NCI-H510A (cell line): ENCODE measurements around the gene RPUSD4.
A peak's percentile ranks its signal among the peaks of the same experiment; 100 is the strongest.

Experiments used
- DNase-seq: peaks from one replicate; lab custom pipeline; 2025; lab: John Stamatoyannopoulos, UW

RPUSD4 gene

DNA sequence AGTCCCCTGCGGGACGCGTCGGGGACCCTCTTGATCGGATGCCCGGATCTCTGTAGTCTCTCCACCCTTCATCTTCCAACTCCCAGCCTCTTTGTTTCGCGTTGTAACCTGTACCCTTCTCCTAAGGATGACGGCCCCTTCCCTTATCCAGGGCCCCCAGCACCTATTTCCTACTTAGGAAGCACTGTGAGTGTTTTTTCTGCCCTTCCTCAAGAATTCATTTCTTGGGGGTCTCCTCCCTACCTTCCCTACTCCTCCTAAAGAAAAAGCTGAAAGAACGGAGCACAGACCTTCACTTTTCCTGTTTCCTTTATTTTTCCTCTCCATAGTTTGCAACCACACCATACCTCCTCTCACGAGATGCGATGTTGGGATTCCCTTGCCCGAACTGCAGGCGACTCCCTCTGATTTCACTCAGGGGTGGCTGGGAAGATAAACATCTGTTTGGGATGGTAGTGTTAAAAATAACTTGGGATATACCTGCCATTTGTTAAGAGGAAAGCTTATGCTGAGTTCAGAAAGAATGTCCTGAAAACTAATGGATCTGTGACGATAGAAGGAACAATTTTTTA lies 725 bp upstream of the RPUSD4 start:
- DNase-seq, result no peak

- DNase-seq, result no peak
These were observed 597 bp downstream of the RPUSD4 start for GRCh38 chr11:126210871-126211235.

DNA sequence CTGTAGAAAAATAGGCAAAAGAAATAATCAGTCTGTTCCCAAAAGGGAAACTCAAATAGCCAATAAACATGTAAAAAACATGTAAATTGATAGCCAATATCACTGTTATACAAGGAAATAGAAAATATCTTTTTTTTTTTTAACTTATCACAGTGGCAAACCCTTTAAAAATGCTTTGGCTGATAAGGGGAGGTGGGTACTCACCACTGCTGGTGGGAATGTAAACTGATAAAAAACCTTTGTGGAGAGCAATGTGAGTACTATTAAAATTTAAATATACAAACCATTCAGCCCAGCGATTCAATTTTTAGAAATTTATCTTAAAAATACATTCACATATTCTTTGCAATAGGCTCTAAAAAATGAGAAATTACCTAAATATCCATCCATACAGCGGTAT lies 3.6 kb downstream of the RPUSD4 start:
- no peak for DNase-seq

DNA sequence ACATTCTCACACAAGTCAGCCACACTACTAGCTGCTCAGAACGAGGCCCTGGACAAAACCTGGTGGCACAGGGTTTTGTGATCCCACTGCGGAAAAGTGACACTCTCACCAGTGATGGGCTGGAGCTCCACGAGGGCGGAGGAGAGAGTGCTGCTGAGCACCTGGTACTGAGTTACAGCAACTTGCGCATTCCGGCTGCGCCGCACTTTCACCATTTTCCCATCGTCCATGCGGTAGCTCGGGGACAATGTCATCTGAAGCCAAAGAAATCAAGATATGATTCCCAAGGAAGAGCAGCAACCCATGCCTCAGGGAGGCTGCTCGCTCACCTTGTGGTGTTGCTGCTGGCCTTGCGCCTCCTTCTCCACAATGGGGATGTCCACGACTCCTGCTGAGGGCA lies 6.1 kb downstream of the RPUSD4 start:
- DNase-seq, result no peak

DNA sequence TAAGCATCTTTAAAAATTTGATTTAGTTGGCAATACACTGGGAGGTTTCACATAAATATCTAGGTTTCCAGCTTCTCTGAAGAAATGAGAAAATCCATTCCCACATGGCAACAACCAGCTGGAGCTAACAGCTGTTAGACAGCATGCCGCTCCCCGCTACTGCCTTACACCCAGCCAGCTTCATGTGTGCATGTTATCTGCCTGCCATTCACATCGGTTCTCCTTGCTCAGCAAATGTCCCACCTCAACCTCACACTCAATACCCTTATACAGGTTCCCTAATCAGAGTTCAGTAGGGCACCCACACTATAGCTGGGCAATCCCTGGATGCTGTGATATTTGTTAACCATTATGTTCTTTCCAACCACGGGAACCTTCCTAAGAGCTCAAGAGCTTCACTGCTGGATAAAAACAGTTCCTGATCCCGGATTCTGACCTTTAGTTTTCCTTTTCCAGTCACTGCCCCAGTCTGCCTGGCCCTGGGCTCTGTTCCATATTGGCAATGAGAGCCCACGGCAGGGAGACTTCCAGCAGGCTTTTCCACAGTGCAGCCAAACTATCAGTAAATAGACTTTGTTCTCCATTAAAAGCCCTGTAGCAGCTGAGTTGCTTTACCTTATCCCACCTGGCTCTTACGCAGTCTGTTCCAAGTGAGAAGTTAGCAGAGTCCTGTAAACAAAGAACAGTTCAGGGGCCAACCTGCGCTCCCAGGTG lies 8.6 kb downstream of the RPUSD4 start:
- DNase-seq, result no peak

DNA sequence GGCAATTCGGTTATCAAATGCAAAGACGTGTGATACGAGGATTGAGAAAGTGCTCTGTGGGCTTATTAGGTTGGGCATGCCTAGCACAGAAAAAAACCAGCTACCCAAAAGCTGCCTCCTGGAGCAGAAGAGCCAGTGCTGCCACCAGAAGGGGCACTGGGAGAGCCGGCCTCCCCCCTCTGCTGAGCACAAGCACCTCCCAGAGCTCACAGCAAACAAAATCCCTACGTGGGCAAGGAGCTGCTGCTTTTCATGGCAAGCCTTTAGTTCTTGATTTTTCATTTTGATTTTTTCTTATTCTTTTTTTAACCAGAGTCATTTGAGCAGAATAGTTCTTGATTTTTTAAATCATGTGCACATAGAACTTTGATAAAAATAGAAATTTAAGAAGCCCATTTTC lies 12.8 kb downstream of the RPUSD4 start:
- DNase-seq, result no peak

DNA sequence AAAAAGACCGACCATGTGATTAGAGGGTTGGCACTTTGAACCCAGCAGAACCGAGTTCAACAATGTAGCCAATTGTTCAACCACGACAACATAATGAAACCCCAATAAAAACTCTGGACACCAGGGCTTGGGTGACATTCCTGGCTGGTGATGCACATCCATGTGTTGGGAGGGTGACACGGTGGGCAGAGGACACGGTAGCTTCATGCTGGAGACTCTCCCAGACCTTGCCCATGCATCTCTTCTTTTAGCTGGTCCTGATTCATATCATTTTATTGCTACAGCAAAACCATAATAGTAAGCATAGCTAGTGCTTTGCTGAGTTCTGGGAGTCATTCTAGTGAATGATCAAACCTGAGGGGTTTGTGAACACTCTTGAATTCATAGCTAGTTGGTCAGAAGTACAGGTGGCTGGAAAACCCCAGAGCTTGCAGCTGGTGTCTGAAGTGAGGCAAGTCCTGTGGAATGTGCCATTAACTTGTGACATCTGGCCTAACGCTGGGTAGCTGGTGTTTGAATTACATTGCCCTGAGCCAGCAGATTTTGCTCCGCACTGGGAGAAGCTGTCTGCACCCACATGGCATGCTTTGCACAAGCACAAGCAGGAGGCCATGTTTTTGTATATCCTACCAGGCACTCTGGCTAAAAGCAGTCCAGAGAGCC lies 14.0 kb downstream of the RPUSD4 start:
- DNase-seq, result no peak

DNA sequence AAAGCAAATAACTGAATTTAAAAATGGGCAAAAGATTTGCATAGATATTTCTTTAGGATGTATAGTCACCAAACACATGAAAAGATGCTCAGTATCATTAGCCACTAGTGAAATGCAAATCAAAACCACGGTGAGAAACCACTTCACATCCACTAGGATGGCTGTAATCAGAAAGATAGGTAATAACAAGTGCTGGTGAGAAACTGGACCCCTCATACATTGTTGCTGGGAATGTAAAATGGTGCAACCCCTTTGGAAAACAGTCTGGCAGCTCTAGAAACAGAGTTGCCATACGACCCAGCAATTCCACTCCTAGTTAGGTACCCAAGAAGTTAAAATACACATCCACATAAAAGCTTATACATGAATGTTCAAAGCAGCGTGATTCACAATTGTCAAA lies 16.3 kb downstream of the RPUSD4 start:
- DNase-seq, result no peak

GRCh38 chr11:126194121-126194543 lies 17.3 kb downstream of the RPUSD4 start:
- no peak for DNase-seq

GRCh38 chr11:126193038-126193478 lies 18.4 kb downstream of the RPUSD4 start:
- DNase-seq, result no peak

DNA sequence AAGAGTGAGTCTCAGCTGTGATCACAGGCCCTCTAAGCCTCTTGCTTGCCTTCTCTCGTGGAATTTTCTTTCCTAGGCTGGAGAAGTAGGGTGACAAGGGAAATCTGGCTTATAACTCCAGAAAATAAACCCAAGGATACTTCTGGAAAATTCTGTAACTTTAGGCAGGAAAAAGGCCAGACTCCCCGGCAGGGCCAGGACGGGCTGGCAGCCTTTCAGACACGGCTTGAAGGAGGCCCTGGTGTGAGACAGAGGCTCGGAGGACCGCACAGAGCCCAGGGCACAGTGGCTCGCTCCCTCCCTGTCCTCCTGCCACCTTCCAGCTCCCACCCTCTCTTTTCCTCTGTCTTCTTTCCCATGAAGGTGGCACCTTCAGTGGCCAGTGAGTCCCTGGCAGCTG lies 19.1 kb downstream of the RPUSD4 start:
- DNase-seq, result no peak

- no peak for DNase-seq
These were observed 19.9 kb downstream of the RPUSD4 start for GRCh38 chr11:126191379-126192073.

- no peak for DNase-seq
These were observed 20.7 kb downstream of the RPUSD4 start for GRCh38 chr11:126190792-126191191.

GRCh38 chr11:126189109-126189929 lies 22.1 kb downstream of the RPUSD4 start:
- peak; percentile 14 for DNase-seq

DNA sequence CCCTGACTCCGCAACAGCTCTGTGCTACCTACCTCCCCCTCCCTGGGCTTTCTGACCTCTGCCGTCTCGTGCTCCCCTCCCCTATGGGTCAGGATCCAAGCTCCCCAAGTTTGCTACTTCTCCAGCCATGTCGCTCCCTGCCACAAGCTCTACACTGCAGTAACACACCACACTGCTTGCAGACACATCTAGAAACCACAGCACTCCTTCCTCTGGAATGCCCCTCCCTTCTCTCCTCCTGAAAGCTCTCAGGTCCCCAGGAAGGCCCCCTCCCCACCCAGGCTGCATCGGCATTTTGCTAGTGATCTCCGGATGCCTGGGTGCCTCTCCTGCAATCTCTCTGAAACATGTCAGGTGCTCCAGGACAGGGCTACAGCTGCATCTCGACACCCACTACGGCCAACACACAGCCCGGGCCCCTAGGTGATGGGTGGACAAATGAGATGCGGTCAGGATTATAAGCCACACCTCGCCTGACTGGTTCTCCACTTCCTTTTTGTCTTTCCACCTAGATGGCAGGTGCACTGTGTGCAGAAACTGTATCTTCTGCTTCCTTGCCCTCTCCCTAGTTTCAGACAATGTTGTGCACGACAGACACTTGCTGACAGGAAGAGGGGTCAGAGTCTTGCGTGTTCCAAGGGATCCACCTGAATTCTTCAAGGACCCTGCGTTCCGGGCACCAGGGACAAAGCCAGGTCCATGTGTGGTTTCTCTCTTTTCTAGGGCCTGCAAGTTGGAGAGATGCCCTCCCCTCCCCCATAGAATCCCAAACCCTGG lies 22.9 kb downstream of the RPUSD4 start:
- peak; percentile 27 for DNase-seq

DNA sequence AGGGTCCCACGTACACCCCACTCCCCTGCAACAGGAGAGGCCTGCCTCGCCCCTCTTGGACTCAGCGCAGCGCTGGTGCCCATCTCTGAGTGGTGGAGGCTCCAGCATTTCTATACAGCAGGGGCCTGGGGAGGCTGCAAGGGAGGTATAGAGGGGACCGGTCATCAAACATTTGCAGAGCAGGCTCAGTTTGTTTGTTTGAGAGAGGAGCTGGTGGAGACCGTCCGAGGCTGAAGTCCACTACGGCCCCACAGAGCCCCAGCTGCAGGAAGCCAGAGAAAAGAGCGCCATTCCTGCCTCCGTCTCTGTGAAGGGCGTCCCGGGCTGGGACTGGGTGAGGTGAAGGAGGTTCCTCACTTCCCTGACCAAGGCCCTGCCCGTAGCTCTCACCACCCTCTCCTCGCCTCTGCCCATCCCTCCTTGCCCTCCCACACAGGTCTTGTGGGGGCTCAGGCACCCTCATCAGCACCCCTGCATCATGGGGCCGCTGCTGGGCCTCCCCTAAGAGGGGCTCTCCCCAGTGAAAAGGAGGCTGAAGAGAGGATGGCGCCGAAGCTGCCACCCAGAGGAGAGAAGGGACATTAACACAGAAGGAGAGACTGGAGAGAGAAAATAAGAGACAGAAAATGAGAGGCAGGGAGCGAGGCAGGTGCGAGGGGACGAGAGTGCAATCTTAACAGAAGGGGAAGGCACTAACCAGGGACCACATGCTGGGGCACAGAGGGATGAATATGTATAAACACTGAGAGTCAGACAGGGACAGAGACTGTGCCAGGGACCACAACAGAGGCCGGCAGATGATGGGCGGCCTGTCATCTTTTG lies 24.5 kb downstream of the RPUSD4 start:
- DNase-seq, result peak; percentile 35

GRCh38 chr11:126186025-126186698 lies 25.3 kb downstream of the RPUSD4 start:
- no peak for DNase-seq

- no peak for DNase-seq
These were observed 26.0 kb downstream of the RPUSD4 start for GRCh38 chr11:126185259-126186024.
